Loucy (cell line): ENCODE results near the gene PACSIN2.

Source experiments
- H2AFZ ChIP-seq: fragments of 200-600 bp; sonication (generic); 2 replicates; pipeline ENCODE4 v1.6.0; 2016; ENCODE audit warnings: antibody characterized with exemption, mild to moderate bottlenecking, low read length, moderate library complexity
- H3F3A ChIP-seq: fragments of 200-600 bp; 2 replicates; pipeline ENCODE4 v1.6.0; 2016; ENCODE audit warnings: antibody characterized with exemption, low read depth, mild to moderate bottlenecking
- H3K27me3 ChIP-seq: fragments of 200-600 bp; sonication (generic); 2 replicates; pipeline ENCODE4 v1.6.1; 2014; ENCODE audit warnings: low read length, mild to moderate bottlenecking; ENCODE audit not compliant: insufficient read depth, poor library complexity, severe bottlenecking
- H3K36me3 ChIP-seq: fragments of 200-600 bp; sonication (generic); 2 replicates; pipeline ENCODE4 v1.6.1; 2016; ENCODE audit warnings: low read length; ENCODE audit not compliant: insufficient read depth
- H3K4me1 ChIP-seq: fragments of 200-600 bp; sonication (generic); 2 replicates; pipeline ENCODE4 v1.5.1; 2014; ENCODE audit warnings: low read length, mild to moderate bottlenecking; ENCODE audit not compliant: insufficient read depth, poor library complexity, severe bottlenecking
- H3K4me2 ChIP-seq: fragments of 200-600 bp; sonication (generic); 2 replicates; pipeline ENCODE4 v1.6.0; 2014; ENCODE audit warnings: antibody characterized with exemption, low read length, low read depth, mild to moderate bottlenecking; ENCODE audit not compliant: poor library complexity, severe bottlenecking
- H3K4me3 ChIP-seq: fragments of 200-600 bp; sonication (generic); 2 replicates; pipeline ENCODE4 v1.5.1; 2014; ENCODE audit warnings: low read length, mild to moderate bottlenecking, mixed read lengths; ENCODE audit not compliant: poor library complexity, severe bottlenecking
- H3K79me2 ChIP-seq: fragments of 200-600 bp; sonication (generic); 2 replicates; pipeline ENCODE4 v1.6.1; 2014; ENCODE audit warnings: low read length; ENCODE audit not compliant: insufficient read depth
- H3K9ac ChIP-seq: fragments of 200-600 bp; sonication (generic); 2 replicates; pipeline ENCODE4 v1.6.0; 2014; ENCODE audit warnings: mild to moderate bottlenecking, low read depth, low read length, moderate library complexity; ENCODE audit not compliant: poor library complexity, severe bottlenecking
- H3K9me2 ChIP-seq: fragments of 200-600 bp; sonication (generic); replicated peaks from 2 replicates; pipeline ENCODE4 v1.6.1; 2016; ENCODE audit warnings: low read depth, low read length, mixed read lengths
- H3K9me3 ChIP-seq: fragments of 200-600 bp; sonication (generic); 2 replicates; pipeline ENCODE4 v1.6.1; 2014; ENCODE audit warnings: mild to moderate bottlenecking, antibody characterized with exemption, low read length, low read depth; ENCODE audit not compliant: insufficient read depth
- H4K20me1 ChIP-seq: fragments of 200-600 bp; sonication (generic); 2 replicates; pipeline ENCODE4 v1.6.0; 2014; ENCODE audit warnings: antibody characterized with exemption, low read length, mild to moderate bottlenecking; ENCODE audit not compliant: insufficient read depth, poor library complexity, severe bottlenecking
- EZH2phosphoT487 ChIP-seq: fragments of 200-600 bp; IDR thresholded peaks from 2 replicates; pipeline ENCODE4 v1.6.1; 2018; ENCODE audit warnings: antibody characterized with exemption, mild to moderate bottlenecking, moderate library complexity, borderline replicate concordance
- TF ChIP-seq, protein P1 (sequence below): fragments of 200-600 bp; sonication (generic); conservative IDR thresholded peaks from 2 replicates; pipeline ENCODE4 v1.5.1; 2014; ENCODE audit warnings: mild to moderate bottlenecking, antibody characterized with exemption, low read length

PACSIN2 gene

GRCh38 chr22:42960531-42961399, 54.2 kb downstream of the PACSIN2 start:
- H3K27me3 ChIP-seq: no peaks in the 10 kb centered on the region
- H3K9ac ChIP-seq: no peak overlapping the region
- H3K79me2 ChIP-seq: peaks cover 82% of the 10 kb centered on the region
- H3K4me2 ChIP-seq: no peak overlapping the region
- H3K4me1 ChIP-seq: peaks cover 25% of the 10 kb centered on the region
- no peak overlapping the region for H3K4me3 ChIP-seq
- H3K36me3 ChIP-seq: no peaks in the 10 kb centered on the region; the same call in 1 of the 2 replicates
- no peak overlapping the region for H2AFZ ChIP-seq
- peaks cover 2% of the 10 kb centered on the region; the same call in 1 of the 2 replicates for H3F3A ChIP-seq
- no peaks in the 10 kb centered on the region for H3K9me3 ChIP-seq
- H4K20me1 ChIP-seq: peaks cover 43% of the 10 kb centered on the region
- H3K9me2 ChIP-seq: no peaks in the 10 kb centered on the region
- no peak for TF ChIP-seq EZH2phosphoT487
- TF ChIP-seq, protein P1, sequence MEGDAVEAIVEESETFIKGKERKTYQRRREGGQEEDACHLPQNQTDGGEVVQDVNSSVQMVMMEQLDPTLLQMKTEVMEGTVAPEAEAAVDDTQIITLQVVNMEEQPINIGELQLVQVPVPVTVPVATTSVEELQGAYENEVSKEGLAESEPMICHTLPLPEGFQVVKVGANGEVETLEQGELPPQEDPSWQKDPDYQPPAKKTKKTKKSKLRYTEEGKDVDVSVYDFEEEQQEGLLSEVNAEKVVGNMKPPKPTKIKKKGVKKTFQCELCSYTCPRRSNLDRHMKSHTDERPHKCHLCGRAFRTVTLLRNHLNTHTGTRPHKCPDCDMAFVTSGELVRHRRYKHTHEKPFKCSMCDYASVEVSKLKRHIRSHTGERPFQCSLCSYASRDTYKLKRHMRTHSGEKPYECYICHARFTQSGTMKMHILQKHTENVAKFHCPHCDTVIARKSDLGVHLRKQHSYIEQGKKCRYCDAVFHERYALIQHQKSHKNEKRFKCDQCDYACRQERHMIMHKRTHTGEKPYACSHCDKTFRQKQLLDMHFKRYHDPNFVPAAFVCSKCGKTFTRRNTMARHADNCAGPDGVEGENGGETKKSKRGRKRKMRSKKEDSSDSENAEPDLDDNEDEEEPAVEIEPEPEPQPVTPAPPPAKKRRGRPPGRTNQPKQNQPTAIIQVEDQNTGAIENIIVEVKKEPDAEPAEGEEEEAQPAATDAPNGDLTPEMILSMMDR: no peak

DNA sequence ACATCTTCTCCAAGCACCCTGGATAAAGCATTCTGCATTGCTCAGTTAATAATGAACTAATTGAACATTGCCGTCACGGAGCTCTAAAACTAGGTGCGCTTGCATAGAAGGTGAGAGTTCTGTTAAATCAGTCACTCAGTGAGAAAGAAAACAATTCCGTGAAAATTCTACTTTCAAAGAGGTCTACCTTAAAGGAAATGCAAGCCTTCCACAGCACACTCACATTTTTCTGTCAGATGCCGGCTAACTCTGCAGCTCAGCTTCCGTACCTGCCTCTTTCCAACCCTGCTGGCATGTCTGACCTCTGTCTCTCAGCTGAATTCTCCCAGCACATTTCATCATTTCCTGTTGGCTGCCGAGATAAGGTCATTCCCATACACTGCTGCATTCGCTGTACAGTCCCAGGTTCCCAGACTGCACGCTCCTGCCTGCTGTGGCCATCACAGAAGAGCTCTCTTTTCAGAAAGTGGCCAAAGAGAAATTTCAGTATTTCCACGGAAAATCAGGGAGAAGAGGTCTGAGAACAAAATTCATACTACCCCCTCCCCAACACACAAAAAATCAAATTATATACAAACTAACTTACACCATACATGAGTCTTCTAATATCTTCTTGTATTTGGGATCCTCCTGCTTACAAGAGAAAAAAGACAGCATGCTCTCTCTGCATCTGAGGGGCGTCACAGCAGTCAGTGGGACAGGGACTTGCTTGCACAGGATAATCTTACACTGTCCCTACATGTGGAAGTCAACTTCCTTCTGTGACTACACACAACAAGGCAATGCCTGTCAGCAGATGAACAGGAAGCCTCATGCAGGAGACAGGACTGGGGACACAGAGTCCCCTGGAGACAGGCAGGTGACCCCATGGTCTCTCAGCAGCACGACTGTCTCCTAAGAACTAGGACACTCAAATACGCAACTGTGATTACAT, 55.1 kb downstream of the PACSIN2 start:
- Histone ChIP-seq H3K9ac (no peak overlapping the region), H3K9me2 (no peaks in the 10 kb centered on the region), H3F3A (no peaks in the 10 kb centered on the region), H3K27me3 (no peaks in the 10 kb centered on the region), H3K4me3 (no peak overlapping the region), H3K9me3 (no peaks in the 10 kb centered on the region), H3K36me3 (no peaks in the 10 kb centered on the region; the same call in 1 of the 2 replicates), H3K4me2 (no peak overlapping the region), H4K20me1 (peaks cover 35% of the 10 kb centered on the region), H2AFZ (no peak overlapping the region), H3K79me2 (peaks cover 91% of the 10 kb centered on the region), H3K4me1 (peaks cover 17% of the 10 kb centered on the region)
- TF ChIP-seq, protein P1: no peak
- no peak for TF ChIP-seq EZH2phosphoT487

DNA sequence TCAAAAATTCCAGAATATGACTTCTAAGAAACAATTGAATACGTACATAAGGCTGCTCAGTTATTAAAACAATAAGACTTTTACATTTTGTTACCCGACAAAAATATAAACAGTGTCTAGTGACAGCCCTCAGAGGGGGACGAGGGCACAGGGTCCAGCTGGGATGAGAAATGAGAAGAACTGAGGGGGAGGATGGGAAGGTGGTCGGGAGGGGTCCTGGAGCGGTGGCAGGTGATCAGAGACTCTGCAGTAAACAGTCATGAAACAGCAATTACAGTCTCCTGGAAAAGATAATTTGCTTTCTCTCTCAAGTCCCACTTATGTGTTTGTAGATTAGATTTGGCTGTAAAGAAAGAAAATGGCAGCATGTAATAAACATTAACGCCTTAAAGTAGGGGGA, 56.0 kb downstream of the PACSIN2 start:
- H3K9me3 ChIP-seq: no peaks in the 10 kb centered on the region
- peaks cover 16% of the 10 kb centered on the region for H3K4me1 ChIP-seq
- H3K36me3 ChIP-seq: no peaks in the 10 kb centered on the region; the same call in 1 of the 2 replicates
- peaks cover 91% of the 10 kb centered on the region for H3K79me2 ChIP-seq
- H3K9ac ChIP-seq: no peak overlapping the region
- no peaks in the 10 kb centered on the region for H3K27me3 ChIP-seq
- H3K9me2 ChIP-seq: no peaks in the 10 kb centered on the region
- H4K20me1 ChIP-seq: peaks cover 27% of the 10 kb centered on the region
- no peaks in the 10 kb centered on the region for H3F3A ChIP-seq
- no peak overlapping the region for H3K4me3 ChIP-seq
- H2AFZ ChIP-seq: no peak overlapping the region
- no peak for TF ChIP-seq EZH2phosphoT487
- TF ChIP-seq, protein P1: no peak
- no peak overlapping the region for H3K4me2 ChIP-seq
